Stimulated activated CD4-positive, alpha-beta T cell treated with anti-CD3 and anti-CD28 coated beads, Interleukin-4, amount 100 ng/mL, for 1 hour (primary cell): ENCODE measurements around the gene MTIF3.

ENCODE experiments used
- DNase-seq: peaks from one replicate; pipeline ENCODE4 v3.0.0-alpha.2; 2020

Gene MTIF3

DNA sequence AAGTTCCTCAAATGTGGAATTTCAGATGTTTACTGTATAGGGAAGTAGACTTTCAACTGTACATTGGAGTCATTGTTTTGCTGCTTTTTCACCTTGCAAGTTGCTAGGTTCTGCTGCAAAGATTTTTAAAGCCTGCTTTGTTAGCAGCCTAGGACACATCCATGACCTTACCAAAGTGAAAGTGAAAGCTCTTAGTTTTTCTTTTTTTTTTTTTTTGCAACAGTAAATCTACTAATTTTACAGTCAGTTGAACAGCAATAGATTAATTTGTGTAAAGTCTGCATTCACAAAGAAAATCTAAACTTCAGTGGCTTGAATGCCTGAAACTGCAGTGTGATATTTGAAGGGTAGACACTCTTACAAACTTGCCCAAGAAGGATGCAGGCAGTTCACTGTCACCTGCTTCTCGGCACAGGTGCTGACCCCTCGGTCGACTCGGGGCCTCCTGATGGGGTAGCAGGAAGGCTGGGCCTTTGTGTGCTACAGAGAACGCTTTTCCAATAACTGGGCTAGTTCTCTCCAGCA lies 5.0 kb upstream of the MTIF3 start:
- DNase-seq: peak; percentile 11

GRCh38 chr13:27450921-27451471 lies 632 bp upstream of the MTIF3 start:
- peak; percentile 27 for DNase-seq

- DNase-seq: no peak
Observed at GRCh38 chr13:27449081-27449603, 1.2 kb downstream of the MTIF3 start.

DNA sequence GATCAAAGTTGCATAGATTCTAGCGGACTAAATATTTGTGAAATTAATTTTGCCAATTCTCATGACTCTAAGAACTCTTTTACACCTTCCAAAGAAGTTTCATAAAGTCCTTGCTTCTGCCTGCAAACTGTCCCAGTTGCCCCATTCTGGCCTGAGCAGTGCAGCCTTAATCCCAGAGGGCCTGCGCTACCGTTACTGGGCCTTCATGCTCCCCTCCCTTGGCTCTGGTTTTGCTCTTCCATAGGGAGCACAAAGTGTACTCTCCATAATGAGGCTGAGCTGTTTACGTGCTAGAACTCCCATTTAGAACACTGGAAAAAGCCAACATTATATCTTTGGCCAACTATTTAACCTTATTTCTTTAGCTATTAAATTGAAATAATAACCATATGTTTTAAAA lies 2.1 kb downstream of the MTIF3 start:
- no peak for DNase-seq

GRCh38 chr13:27446986-27447583 lies 3.3 kb downstream of the MTIF3 start:
- DNase-seq: no peak

GRCh38 chr13:27442797-27443196 lies 7.6 kb downstream of the MTIF3 start:
- no peak for DNase-seq

DNA sequence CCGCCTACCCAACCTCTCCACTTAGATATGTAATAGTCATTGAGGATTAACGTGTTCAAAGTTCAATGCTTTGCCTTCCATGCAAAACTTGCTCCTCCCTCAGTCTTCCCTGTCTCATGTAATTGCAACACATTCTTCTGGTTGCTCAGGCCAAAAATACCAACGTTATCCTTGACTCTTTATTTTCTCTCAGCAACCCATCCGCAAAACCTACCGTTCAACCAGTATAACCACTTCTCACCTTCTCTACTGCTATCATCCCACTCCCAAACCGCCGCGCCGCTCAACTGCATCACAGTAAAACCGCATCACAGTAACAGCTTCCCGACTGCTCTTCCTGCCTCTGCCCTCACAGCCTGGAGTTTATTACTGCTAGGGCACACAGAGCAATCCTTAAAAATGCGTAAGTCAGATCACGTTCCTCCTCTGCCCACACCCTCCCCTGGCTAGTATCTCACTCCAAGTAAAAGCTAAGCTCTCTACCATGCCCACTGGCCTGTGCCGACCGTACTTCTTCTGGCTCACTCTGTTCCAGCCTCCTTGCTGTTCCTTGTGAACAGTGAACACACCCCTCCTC lies 8.2 kb downstream of the MTIF3 start:
- DNase-seq: peak; percentile 30

DNA sequence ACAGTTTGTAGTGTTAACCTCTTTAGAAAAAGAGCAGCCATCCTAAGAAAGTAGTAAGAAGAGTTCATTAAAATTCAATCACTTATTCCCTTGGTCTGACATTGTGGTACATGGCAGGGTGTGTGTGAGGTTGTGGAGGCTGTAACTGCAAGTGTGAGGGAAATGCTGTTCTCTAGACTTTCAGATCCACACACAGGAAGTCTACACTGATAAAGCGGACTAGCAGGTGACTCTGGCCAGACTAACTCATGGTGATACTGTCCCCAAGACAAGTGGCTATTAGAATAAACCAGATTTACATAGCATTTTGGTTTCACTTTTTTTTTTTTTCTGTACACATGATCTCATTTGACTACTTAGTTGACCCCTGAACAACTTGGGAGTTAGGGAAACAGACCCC lies 10.0 kb downstream of the MTIF3 start:
- DNase-seq: no peak

- DNase-seq: no peak
Observed at GRCh38 chr13:27437126-27437525, 13.2 kb downstream of the MTIF3 start.

DNA sequence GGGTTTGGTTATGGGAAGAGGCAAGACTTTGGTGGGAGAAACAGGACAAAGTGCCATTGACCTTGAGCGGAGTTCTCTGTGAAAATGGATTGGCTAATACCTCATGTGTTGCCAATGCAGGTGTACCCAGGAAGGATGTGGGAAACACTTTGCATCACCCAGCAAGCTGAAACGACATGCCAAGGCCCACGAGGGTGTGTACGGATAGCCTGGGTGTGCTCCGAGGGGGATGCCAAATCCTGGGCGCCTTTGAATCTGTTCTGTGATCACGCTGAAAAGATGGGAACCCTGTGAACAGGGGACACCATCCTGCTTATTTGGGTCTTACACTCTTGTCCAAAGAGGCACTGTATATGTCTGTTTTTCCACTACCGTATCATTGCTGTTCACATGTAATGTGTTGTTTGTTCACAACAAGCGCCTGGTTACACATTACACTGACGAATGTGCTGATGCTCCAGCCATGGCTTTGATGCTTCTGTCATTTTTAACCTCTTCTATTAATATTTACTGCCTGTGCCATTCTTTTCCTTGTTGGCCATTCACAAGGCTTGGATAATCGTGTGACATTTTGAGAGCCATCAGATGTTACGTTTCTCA lies 17.7 kb downstream of the MTIF3 start:
- DNase-seq: no peak

DNA sequence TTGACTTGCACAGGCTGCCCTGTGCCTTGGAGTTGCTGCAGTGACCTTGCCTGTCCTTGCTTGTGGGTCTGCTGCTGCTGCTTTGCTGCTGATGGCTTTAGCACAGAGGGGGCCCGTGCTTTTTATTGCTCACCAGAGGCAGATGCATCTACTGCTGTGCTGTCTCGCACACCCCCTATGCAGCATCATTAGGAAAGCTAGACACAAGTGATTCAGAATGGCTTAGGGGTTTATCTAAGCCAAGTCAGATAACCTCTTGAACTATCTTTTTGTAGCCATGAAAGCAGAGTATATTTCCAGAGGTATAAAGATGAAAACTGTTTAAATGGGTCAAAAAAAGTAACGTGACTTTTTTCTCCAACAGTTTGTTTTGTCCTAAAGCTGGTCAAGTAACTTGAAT lies 18.2 kb downstream of the MTIF3 start:
- no peak for DNase-seq

GRCh38 chr13:27428160-27428559 lies 22.2 kb downstream of the MTIF3 start:
- DNase-seq: no peak

GRCh38 chr13:27427641-27428040 lies 22.7 kb downstream of the MTIF3 start:
- DNase-seq: no peak

DNA sequence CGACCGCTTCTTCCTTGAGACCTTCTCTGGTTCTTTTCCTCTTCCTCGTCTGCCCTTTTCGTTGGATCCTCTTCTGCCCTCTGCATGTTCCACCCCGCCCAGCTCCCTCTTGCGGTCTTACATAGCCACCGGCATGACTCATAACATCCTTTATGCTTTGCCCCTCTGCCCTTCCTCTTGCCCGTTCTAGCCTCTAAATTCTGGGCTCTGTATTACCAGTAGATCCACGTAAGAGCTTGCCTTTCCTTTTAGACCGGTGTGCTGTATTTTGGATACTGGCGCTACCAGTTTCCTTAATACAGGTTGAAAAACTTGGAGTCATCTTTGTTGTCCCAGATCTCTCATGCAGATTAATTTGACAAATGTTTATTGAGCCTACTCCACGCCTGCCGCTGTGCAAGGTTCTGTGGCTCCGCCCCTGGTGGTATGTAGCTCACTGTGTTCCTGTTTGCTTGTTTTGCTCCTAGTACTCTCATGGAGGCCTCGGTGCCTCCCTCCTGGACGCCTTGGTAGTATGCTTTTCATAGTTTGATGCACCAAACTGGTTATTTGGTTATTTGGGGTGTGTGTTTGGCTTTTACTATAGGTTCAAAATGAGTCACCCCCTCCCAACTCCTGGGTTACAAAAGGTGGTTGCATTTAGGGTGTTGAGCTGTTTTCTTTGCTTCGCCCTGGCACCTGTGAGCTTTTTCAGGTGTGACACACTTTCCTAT lies 24.3 kb downstream of the MTIF3 start:
- DNase-seq: peak; percentile 60

DNA sequence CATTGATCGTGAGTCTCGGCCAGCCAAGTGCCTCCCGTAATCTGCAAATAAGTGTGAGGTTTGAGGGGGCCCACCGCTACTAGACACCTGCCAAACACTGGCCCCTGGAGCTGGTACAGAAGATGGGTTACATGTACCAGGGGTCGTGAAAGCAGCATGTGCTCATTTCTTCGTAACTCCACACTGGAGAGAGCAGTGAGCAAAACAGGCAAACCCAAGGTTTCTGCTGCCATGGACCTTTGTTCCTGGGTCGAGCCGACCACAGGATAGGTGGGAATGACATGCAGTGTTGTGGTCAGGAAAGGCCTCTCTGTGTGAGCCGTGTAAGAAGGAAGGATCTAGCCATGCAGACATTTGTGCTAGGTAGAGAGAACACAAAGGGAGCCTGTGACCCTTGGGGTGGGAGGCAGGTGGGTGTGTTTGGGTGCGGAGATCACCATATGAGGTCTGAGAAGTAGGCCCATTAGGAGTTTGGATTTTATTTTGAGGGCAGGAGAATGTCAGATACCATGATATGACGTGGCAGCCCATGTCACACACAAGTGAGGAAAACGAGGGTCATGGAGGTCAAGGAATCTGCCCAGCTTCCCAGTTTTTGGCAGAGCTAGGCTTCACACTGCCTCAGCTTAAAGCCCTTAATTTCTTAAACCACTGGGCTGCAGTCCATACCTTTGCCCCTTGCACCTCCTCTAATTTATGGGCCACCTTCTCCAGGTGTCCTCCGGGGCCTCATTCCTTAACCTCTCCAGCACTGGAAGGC lies 25.0 kb downstream of the MTIF3 start:
- no peak for DNase-seq

DNA sequence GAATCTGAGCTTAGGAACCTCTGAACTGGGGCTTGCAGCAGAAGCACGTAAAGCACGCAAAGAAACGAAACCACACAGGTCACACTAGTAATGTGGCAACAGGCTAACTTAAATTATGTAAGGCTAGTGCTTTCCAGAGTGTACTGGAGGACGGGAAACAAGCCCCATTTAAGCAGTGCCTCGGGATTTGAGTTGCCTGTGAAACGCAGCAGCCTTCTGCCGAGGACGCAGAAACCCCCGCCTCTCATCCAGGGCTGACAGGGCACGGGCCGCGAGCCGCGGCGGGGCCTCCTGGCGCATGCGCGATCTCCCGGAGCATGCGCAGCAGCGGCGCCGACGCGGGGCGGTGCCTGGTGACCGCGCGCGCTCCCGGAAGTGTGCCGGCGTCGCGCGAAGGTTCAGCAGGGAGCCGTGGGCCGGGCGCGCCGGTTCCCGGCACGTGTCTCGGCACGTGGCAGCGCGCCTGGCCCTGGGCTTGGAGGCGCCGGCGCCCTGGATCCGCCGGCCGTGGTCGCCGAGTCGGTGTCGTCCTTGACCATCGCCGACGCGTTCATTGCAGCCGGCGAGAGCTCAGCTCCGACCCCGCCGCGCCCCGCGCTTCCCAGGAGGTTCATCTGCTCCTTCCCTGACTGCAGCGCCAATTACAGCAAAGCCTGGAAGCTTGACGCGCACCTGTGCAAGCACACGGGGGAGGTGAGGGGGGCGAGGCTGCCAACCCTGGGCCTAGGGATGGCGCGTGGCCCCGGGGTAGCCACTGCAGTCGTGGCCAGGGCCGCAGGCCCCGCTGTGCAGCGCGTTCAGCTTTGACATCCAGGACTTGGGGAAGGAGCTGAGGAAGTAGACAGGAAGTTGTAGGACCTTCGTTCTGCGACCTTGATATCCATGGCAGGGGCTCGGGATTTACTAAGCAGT lies 25.9 kb downstream of the MTIF3 start, which contains the start of gene GTF3A:
Gene GTF3A, plus strand, starts transcription at position 374 of the 912 bp plus-strand sequence.
- DNase-seq: peak; percentile 85

- no peak for DNase-seq
Observed at GRCh38 chr13:27423333-27423732, 27.0 kb downstream of the MTIF3 start.

GRCh38 chr13:27421101-27421871 lies 29.1 kb downstream of the MTIF3 start:
- DNase-seq: no peak

GRCh38 chr13:27419328-27419727 lies 31.0 kb downstream of the MTIF3 start:
- no peak for DNase-seq

DNA sequence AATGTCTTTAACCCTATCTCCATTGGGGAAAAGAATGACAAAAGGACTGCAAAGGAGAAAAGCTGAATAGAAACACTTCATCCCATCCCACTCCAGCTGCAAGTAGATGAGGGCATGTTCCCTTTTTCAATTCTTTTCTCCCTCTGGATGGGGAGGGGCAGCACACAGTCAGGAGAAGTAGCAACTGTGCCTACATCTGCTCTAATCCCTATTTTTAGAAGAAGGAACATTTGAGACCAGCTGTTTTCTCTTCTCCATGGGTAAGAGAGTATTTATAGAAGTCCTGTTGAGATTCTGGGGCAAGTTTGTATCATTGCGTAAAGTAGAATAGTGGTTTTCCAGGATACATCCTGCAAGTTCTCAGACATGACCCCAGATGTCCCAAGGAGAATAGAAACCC lies 35.2 kb downstream of the MTIF3 start:
- no peak for DNase-seq
